DLD1 (cell line): ENCODE results near the gene RABEP2.
"Not testable (repeated sequence)": the region's sequence is repeated elsewhere in the genome, so short reads cannot be mapped to it uniquely, and the experiment has no call there.

Source experiments
- in situ Hi-C: cut with HindIII; loops from 2 replicates; pipeline ENCODE4 v1.10.0; 2017; ENCODE audit warnings: low sequenced_read_pairs

Gene RABEP2

DNA sequence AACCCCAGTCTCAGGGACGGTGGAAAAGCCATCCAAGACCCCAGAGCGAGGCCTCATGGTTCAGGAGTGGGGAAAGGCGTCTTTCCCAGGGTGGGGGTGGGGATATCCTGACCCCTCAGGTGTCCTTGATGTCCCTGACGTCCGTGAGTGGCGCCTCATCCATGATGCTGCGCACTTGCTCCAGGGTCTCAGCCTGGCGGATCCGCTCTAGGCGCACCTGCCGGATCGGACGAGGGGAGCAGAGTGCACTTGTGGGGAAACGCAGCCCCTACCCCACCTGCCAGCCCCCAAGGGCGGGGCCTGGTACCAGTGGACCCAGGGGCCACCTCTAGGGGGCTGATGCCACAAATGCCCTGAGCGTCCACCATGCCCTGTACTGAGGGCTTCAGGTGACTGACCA lies 20.2 kb downstream of the RABEP2 start:
- in situ Hi-C loops = no loop called here

DNA sequence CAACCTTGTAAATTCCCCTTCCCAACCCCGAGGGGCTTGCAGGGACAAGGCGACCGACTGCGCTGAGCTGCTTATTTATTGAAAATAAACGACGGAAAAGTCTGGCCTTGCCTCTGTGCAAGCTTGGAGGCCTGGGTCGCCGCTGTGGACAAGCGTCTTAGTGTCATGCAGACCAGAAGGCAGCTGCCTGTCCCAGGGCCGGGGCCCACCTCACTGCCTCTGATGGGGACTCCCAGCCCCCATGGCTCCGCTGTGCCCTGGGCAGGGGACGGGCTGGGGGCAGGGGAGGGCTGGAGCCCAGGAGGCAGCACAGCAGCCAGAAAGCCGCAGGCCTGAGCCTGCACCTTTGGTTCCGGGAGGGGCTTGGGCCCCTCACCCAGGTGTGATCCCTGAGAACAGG lies 20.7 kb downstream of the RABEP2 start:
- in situ Hi-C loops = no loop called here

DNA sequence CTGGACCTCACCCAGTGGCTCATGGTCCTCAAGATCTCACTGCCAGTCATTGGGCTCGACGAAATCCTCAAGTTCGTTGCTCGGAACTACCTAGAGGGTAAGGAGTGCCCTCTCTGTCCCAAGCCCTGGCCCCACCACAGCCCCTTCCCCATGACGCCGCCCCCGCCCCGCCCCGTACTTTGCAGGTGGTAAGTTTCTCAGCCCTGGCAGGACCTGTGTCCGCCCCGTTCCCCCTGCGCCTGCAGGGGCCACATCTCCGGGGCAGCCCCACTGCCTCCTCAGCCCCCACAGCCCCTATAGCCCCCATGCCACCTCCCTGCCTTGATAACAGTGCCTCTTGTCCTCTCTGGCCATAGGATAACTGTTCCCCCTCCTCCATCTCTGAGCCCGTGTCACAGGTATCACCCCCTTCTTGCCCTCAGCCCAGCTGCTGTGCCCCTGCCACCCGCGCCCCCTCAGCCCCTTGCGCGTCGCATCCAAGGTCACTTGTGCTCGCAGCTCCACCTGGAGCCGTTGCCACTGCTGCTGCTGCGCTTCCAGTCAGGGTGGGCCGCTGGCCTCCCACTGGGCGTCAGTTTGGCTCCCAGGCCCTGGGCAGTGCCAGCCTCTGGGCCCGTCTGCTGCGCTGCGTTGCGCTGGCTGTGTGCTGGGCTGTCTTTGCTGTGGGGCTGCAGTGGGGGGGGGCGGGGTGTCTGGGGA lies 21.5 kb downstream of the RABEP2 start:
- in situ Hi-C loops = no loop called here

DNA sequence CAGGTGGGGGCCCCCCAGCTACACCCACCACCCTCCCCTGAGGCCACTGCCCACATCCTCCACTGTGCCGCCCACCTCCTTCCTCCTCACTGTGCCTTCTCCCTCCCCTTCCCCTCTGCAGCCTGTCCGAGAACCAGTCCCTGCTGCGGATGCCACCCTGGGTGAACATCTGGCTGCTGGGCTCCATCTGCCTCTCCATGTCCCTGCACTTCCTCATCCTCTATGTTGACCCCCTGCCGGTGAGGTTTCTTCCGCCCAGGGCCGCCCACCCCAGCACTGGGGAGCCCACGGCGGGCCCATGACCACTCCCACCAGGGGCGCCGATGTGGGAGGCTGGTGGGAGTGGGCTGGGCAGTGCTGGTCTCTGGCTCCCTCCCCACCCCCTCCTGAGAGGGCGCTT lies 22.1 kb downstream of the RABEP2 start:
- in situ Hi-C loops = no loop called here

DNA sequence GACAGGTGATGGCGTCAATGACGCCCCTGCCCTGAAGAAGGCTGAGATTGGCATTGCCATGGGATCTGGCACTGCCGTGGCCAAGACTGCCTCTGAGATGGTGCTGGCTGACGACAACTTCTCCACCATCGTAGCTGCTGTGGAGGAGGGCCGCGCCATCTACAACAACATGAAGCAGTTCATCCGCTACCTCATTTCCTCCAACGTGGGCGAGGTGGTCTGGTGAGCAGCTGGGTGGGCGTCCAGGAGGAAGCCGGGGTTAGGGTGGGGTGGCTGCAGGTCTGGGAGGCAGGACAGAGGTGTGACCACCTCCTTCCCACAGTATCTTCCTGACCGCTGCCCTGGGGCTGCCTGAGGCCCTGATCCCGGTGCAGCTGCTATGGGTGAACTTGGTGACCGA lies 23.2 kb downstream of the RABEP2 start:
- in situ Hi-C loops = no loop called here

- in situ Hi-C loops = no loop called here
Observed at GRCh38 chr16:28900601-28901000, 24.4 kb downstream of the RABEP2 start.

GRCh38 chr16:28899882-28900590 lies 25.0 kb downstream of the RABEP2 start:
- in situ Hi-C loops = no loop called here

GRCh38 chr16:28898942-28899341 lies 26.1 kb downstream of the RABEP2 start:
- in situ Hi-C loops = no loop called here

GRCh38 chr16:28898266-28898665 lies 26.8 kb downstream of the RABEP2 start:
- in situ Hi-C loops = no loop called here

DNA sequence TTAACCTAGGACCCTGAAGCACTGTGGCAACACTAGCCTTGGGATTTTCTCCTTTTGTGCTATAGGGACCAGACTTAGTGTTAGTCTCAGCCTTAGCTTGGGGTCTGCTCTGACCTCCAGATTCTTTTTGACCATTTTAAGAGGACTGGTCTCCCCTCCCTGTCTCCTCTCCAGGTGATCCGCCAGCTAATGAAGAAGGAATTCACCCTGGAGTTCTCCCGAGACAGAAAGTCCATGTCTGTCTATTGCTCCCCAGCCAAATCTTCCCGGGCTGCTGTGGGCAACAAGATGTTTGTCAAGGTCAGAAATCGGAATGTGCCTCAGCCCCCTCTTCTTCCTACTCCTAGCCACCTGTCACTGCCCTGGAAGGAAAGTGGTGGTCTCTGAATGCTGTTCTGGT lies 27.2 kb downstream of the RABEP2 start:
- in situ Hi-C loops = no loop called here

DNA sequence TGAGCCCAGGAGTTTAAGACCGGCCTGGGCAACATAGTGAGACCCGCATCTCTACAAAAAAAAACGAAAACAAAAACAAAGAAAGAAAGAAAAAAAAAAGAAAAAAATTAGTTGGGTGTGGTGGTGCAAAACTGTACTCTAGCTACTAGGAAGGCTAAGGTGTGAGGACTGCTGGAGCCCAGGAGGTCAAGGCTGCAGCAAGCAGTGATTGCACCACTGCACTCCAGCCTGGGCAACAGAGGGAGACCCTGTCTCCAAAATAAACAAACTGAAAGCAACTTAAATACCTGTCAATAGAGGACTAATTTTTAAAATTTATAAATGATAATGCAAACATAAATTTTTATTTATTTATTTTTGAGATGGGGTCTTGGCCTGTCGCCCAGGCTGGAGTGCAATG lies 29.4 kb downstream of the RABEP2 start:
- in situ Hi-C loops = no loop called here

- in situ Hi-C loops = no loop called here
Observed at GRCh38 chr16:28893291-28893690, 31.7 kb downstream of the RABEP2 start.

- in situ Hi-C loops = no loop called here
Observed at GRCh38 chr16:28891964-28892890, 32.8 kb downstream of the RABEP2 start.

GRCh38 chr16:28890355-28890754 lies 34.7 kb downstream of the RABEP2 start:
- in situ Hi-C loops = not testable (repeated sequence)

DNA sequence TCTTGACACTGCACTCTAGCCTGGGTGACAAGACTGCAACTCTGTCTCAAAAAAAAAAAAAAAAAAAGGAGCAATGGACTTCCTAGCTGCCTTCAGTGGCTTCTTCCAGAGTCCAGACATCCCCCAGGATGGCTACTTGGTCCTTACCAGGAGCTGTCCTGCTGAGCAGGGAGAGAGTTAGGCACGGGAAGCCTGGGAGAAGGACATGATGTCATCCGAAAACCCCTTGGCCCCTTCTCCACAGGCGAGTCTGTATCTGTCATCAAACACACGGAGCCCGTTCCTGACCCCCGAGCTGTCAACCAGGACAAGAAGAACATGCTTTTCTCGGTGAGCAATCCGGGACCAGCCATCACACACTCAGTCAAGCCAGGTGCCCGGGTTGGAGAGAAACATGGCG lies 38.1 kb downstream of the RABEP2 start:
- in situ Hi-C loops = no loop called here

- in situ Hi-C loops = no loop called here
Observed at GRCh38 chr16:28884045-28884444, 41.0 kb downstream of the RABEP2 start.

DNA sequence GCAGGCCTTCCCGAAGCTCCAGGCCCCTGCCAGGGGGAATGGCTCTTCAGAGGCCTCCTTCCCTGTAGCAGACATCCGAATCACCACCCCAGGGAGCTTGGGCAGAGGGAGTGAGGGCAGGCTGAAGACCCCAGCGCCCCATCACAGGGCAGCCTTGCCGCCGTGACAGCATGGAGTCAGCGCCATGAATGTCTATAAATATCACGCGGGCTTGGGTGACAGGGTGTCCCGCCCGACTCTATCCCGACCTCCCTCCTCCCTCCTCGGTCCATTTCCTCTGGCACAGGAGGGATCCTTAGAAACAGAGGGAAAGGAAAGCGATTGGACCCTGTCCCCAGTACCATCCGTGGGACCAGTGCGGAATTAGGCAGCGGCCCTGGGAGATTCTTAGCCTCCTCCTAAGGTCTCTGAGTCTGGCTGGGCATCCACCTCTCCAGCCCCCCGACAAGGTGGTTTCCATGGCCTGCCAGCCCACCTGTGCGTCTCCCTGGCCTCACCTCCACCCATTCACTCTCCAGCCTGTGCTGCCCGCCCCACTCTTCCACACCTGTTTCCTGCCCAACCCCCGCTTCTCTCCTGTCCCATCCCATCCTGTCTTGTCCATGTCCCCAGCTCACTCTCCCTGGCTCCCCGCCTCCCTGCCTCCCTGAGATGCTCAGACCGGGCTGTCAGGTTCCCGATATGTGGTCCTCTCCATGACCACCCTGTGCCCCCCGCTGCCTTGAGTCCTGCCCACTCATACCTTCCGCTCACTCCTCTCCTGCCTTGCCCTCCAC lies 41.6 kb downstream of the RABEP2 start:
- in situ Hi-C loops = no loop called here

- in situ Hi-C loops = no loop called here
Observed at GRCh38 chr16:28882551-28883160, 42.4 kb downstream of the RABEP2 start.

- in situ Hi-C loops = not testable (repeated sequence)
Observed at GRCh38 chr16:28881565-28881964, 43.5 kb downstream of the RABEP2 start.

- in situ Hi-C loops = no loop called here
Observed at GRCh38 chr16:28880955-28881354, 44.1 kb downstream of the RABEP2 start.

- in situ Hi-C loops = no loop called here
Observed at GRCh38 chr16:28880589-28880915, 44.5 kb downstream of the RABEP2 start.
